ENCODE measurements around the gene CGRRF1. TPM values are rescaled to one million over a fixed set of nuclear protein-coding genes. Genes with fewer than 3 reads are reported as not detected.

CGRRF1 gene
- total and polyA plus RNA-seq, 2 of the 13 experiments (the other 11 are each of a cell fraction or from before 2014, with no cell fraction given) = 16.8 to 18.2 TPM

GRCh38 chr14:54564868-54565784 lies 55.4 kb downstream of the CGRRF1 start (continued):
- TF ChIP-seq SETDB1 (CRISPR knock-in tag; IDR thresholded peaks at IDR 0.05; ENCODE audit: borderline replicate concordance) = 0 out of 2 replicates have a peak, but pooled peaks have one; percentile 48
- 0 out of 2 replicates have a peak, but pooled peaks have one; percentile 18 for TF ChIP-seq SSRP1 (CRISPR knock-in tag; IDR thresholded peaks at IDR 0.05)
- TF ChIP-seq BCLAF1 (IDR thresholded peaks at IDR 0.05) = no peak
- TF ChIP-seq ARID3A (IDR thresholded peaks at IDR 0.05; ENCODE audit: low read depth, low read length) = no peak
- TF ChIP-seq RBM39 (IDR thresholded peaks at IDR 0.05; ENCODE audit: low read depth, low read length, poor library complexity, severe bottlenecking) = no peak
- TF ChIP-seq WIZ (CRISPR knock-in tag; IDR thresholded peaks at IDR 0.05) = peak; percentile 47; the same call in 1 of the 2 replicates
- TF ChIP-seq ZNF335 (CRISPR knock-in tag; IDR thresholded peaks at IDR 0.05) = no peak; the same call in 1 of the 2 replicates
- TF ChIP-seq DDIT3 (CRISPR knock-in tag; IDR thresholded peaks at IDR 0.05) = no peak
- TF ChIP-seq ZNF44 (CRISPR knock-in tag; IDR thresholded peaks at IDR 0.05) = peak; percentile 62; the same call in 1 of the 2 replicates
- TF ChIP-seq NR3C1 (CRISPR knock-in tag; IDR thresholded peaks at IDR 0.05) = no peak
- TF ChIP-seq ZNF878 (CRISPR knock-in tag; IDR thresholded peaks at IDR 0.05) = peak; percentile 44; the same call in 1 of the 2 replicates
- 0 out of 2 replicates have a peak, but pooled peaks have one; percentile 57 for TF ChIP-seq FUBP1 (CRISPR knock-in tag; IDR thresholded peaks at IDR 0.05; ENCODE audit: borderline replicate concordance)
- TF ChIP-seq ZNF589 (CRISPR knock-in tag; conservative IDR thresholded peaks at IDR 0.05) = no peak
- TF ChIP-seq ZNF530 (CRISPR knock-in tag; IDR thresholded peaks at IDR 0.05; ENCODE audit: low read depth) = no peak
- no peak for TF ChIP-seq JARID2 (CRISPR knock-in tag; IDR thresholded peaks at IDR 0.05; ENCODE audit: insufficient replicate concordance)
- TF ChIP-seq ZNF780A (CRISPR knock-in tag; IDR thresholded peaks at IDR 0.05) = no peak
- peak; percentile 81 for TF ChIP-seq HNRNPLL (IDR thresholded peaks at IDR 0.05; ENCODE audit: low read depth, low read length, poor library complexity, severe bottlenecking)
- TF ChIP-seq TIGD3 (CRISPR knock-in tag; IDR thresholded peaks at IDR 0.05; ENCODE audit: borderline replicate concordance) = no peak
- no peak for TF ChIP-seq ZNF124 (CRISPR knock-in tag; IDR thresholded peaks at IDR 0.05)

All from HepG2 (cell line).